ENCODE results near the gene INAFM1. TPM values are rescaled to one million over a fixed set of nuclear protein-coding genes. Genes with fewer than 3 reads are reported as not detected.

Gene INAFM1
- total and polyA plus RNA-seq, 9 of the 15 experiments (the other 6 are each of a cell fraction or from before 2014, with no cell fraction given) = 0.71 to 30.9 (median 3.1) TPM

DNA sequence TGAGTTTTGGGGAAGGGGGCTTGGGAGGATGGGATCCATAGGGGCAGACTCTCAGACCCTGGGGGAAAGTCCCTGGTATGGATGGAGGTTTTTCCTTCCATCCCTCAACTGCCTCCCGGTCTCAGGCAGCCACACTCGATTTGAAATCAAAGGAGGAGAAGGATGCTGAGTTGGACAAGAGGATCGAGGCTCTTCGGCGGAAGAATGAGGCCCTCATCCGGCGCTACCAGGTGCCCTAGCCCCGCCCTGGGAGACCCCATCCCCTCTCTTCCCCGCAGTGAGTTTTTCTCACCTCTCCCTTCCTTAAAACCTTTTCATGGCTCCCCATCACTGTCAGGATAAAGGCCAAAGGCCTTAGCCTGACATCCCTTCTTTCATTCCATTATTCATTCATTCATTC, 16.3 kb upstream of the INAFM1 start (continued):
- TF ChIP-seq, protein P1, sequence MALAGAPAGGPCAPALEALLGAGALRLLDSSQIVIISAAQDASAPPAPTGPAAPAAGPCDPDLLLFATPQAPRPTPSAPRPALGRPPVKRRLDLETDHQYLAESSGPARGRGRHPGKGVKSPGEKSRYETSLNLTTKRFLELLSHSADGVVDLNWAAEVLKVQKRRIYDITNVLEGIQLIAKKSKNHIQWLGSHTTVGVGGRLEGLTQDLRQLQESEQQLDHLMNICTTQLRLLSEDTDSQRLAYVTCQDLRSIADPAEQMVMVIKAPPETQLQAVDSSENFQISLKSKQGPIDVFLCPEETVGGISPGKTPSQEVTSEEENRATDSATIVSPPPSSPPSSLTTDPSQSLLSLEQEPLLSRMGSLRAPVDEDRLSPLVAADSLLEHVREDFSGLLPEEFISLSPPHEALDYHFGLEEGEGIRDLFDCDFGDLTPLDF (CRISPR knock-in tag; IDR thresholded peaks at IDR 0.05) = no peak
- TF ChIP-seq, protein P2, sequence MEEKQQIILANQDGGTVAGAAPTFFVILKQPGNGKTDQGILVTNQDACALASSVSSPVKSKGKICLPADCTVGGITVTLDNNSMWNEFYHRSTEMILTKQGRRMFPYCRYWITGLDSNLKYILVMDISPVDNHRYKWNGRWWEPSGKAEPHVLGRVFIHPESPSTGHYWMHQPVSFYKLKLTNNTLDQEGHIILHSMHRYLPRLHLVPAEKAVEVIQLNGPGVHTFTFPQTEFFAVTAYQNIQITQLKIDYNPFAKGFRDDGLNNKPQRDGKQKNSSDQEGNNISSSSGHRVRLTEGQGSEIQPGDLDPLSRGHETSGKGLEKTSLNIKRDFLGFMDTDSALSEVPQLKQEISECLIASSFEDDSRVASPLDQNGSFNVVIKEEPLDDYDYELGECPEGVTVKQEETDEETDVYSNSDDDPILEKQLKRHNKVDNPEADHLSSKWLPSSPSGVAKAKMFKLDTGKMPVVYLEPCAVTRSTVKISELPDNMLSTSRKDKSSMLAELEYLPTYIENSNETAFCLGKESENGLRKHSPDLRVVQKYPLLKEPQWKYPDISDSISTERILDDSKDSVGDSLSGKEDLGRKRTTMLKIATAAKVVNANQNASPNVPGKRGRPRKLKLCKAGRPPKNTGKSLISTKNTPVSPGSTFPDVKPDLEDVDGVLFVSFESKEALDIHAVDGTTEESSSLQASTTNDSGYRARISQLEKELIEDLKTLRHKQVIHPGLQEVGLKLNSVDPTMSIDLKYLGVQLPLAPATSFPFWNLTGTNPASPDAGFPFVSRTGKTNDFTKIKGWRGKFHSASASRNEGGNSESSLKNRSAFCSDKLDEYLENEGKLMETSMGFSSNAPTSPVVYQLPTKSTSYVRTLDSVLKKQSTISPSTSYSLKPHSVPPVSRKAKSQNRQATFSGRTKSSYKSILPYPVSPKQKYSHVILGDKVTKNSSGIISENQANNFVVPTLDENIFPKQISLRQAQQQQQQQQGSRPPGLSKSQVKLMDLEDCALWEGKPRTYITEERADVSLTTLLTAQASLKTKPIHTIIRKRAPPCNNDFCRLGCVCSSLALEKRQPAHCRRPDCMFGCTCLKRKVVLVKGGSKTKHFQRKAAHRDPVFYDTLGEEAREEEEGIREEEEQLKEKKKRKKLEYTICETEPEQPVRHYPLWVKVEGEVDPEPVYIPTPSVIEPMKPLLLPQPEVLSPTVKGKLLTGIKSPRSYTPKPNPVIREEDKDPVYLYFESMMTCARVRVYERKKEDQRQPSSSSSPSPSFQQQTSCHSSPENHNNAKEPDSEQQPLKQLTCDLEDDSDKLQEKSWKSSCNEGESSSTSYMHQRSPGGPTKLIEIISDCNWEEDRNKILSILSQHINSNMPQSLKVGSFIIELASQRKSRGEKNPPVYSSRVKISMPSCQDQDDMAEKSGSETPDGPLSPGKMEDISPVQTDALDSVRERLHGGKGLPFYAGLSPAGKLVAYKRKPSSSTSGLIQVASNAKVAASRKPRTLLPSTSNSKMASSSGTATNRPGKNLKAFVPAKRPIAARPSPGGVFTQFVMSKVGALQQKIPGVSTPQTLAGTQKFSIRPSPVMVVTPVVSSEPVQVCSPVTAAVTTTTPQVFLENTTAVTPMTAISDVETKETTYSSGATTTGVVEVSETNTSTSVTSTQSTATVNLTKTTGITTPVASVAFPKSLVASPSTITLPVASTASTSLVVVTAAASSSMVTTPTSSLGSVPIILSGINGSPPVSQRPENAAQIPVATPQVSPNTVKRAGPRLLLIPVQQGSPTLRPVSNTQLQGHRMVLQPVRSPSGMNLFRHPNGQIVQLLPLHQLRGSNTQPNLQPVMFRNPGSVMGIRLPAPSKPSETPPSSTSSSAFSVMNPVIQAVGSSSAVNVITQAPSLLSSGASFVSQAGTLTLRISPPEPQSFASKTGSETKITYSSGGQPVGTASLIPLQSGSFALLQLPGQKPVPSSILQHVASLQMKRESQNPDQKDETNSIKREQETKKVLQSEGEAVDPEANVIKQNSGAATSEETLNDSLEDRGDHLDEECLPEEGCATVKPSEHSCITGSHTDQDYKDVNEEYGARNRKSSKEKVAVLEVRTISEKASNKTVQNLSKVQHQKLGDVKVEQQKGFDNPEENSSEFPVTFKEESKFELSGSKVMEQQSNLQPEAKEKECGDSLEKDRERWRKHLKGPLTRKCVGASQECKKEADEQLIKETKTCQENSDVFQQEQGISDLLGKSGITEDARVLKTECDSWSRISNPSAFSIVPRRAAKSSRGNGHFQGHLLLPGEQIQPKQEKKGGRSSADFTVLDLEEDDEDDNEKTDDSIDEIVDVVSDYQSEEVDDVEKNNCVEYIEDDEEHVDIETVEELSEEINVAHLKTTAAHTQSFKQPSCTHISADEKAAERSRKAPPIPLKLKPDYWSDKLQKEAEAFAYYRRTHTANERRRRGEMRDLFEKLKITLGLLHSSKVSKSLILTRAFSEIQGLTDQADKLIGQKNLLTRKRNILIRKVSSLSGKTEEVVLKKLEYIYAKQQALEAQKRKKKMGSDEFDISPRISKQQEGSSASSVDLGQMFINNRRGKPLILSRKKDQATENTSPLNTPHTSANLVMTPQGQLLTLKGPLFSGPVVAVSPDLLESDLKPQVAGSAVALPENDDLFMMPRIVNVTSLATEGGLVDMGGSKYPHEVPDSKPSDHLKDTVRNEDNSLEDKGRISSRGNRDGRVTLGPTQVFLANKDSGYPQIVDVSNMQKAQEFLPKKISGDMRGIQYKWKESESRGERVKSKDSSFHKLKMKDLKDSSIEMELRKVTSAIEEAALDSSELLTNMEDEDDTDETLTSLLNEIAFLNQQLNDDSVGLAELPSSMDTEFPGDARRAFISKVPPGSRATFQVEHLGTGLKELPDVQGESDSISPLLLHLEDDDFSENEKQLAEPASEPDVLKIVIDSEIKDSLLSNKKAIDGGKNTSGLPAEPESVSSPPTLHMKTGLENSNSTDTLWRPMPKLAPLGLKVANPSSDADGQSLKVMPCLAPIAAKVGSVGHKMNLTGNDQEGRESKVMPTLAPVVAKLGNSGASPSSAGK (IDR thresholded peaks at IDR 0.05) = no peak
- TF ChIP-seq, protein P3, sequence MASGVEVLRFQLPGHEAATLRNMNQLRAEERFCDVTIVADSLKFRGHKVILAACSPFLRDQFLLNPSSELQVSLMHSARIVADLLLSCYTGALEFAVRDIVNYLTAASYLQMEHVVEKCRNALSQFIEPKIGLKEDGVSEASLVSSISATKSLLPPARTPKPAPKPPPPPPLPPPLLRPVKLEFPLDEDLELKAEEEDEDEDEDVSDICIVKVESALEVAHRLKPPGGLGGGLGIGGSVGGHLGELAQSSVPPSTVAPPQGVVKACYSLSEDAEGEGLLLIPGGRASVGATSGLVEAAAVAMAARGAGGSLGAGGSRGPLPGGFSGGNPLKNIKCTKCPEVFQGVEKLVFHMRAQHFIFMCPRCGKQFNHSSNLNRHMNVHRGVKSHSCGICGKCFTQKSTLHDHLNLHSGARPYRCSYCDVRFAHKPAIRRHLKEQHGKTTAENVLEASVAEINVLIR (CRISPR knock-in tag; IDR thresholded peaks at IDR 0.05) = no peak
- TF ChIP-seq MBD2 (IDR thresholded peaks at IDR 0.05; ENCODE audit: borderline replicate concordance, low read depth) = no peak

Data from K562 (cell line).